Activated T-cell treated with anti-CD3 and anti-CD28 coated beads, Interleukin-2, amount 50 U/mL, for 4 hours (primary cell): ENCODE data around the gene HHIPL1. TPM values are rescaled to one million over a fixed set of nuclear protein-coding genes. Genes with fewer than 3 reads are reported as not detected.

Experiments
- ATAC-seq, 2 donors: fragments of 200-7000 bp; cut with Tn5 transposase; one replicate each; pipeline ENCODE4 v1.10.0; 2021
- DNase-seq: peaks from one replicate; pipeline ENCODE4 v3.0.0-alpha.2; 2020
- H3K27me3 Mint-ChIP-seq: one replicate; pipeline ENCODE4 v1.8.0; 2021; ENCODE audit warnings: low read depth, mixed read lengths
- H3K36me3 Mint-ChIP-seq: one replicate; pipeline ENCODE4 v1.8.0; 2022; ENCODE audit warnings: mixed read lengths; ENCODE audit not compliant: insufficient read depth
- H3K4me1 Mint-ChIP-seq: one replicate; pipeline ENCODE4 v1.8.0; 2021; ENCODE audit warnings: low read depth, mixed read lengths
- H3K4me3 Mint-ChIP-seq: one replicate; pipeline ENCODE4 v1.8.0; 2021; ENCODE audit warnings: mild to moderate bottlenecking, moderate library complexity, mixed read lengths
- H3K9me3 Mint-ChIP-seq: one replicate; pipeline ENCODE4 v1.8.0; 2021; ENCODE audit warnings: mixed read lengths
- total RNA-seq, 3 donors: library from RNA; stranded (reverse); gene quantifications; one replicate each; pipeline ENCODE4 v1.2.1, GENCODE V29; 2021

The HHIPL1 gene
- total RNA-seq, 3 donors from 2014 or later, result not detected

DNA sequence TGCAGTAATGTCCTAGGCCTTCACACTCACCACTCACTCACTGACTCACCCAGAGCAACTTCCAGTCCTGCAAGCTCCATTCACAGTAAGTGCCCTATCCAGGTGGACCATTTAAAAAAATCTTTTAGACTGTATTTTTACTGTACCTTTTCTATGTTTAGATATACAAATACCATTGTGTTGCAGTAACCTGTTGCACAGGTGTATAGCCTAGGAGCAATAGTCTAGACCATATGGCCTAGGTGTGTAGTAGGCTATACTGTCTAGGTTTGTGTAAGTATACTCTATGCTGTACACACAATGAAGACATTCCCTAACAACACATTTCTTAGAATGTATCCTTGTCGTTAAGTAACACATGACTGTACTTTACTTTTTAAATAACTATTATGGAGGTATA is 56.3 kb downstream of the HHIPL1 start:
- H3K9me3 Mint-ChIP-seq, result peaks cover 25% of the 10 kb centered on the region
- H3K36me3 Mint-ChIP-seq, result peaks cover 12% of the 10 kb centered on the region
- H3K4me1 Mint-ChIP-seq, result peaks cover 5% of the 10 kb centered on the region
- peaks cover 10% of the 10 kb centered on the region for H3K27me3 Mint-ChIP-seq
- DNase-seq, result no peak
- H3K4me3 Mint-ChIP-seq, result no peak overlapping the region
- no peak for ATAC-seq

DNA sequence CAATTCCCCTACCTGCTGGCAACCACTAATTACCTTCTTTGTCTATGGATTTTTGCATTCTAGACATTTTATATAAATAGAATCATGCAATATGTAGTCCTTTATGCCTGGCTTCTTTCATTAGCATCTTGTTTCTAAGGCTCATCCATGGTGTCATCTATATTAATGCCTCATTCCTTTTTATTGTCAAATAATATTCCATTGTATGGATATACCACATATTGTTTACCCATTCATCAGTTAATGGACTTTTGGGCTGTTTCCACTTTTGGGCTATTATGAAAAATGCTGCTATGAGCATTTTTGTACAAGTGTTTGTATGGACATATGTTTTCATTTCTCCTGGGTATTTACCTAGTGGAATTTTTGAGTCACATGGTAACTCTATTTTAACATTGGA is 57.2 kb downstream of the HHIPL1 start:
- ATAC-seq (no peak), DNase-seq (no peak)
- Mint-ChIP-seq H3K36me3 (peaks cover 12% of the 10 kb centered on the region), H3K27me3 (peaks cover 10% of the 10 kb centered on the region), H3K9me3 (peaks cover 25% of the 10 kb centered on the region), H3K4me3 (no peak overlapping the region), H3K4me1 (peaks cover 5% of the 10 kb centered on the region)

DNA sequence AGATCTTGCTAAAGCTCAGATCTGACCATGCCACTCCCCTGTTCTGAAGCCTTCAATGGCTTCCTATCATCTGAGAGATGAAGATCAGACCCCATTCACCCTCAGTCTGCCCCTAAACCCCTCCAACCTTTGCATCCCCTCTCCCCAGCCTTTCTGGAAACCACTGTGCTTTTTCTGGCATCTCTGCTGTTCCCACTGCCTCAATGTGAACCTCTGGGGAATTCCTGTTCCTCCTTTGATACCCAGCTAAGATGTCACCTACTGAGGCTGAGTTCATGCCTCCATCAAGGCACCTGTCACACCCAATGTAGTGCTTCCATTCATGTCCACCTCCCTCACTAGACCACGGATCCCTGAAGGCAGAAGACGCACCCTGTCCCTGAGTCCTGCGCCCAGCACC is 58.5 kb downstream of the HHIPL1 start:
- Mint-ChIP-seq H3K9me3 (peaks cover 25% of the 10 kb centered on the region), H3K36me3 (peaks cover 12% of the 10 kb centered on the region), H3K4me1 (peaks cover 5% of the 10 kb centered on the region), H3K4me3 (no peak overlapping the region), H3K27me3 (peaks cover 8% of the 10 kb centered on the region)
- no peak for ATAC-seq
- no peak for DNase-seq

DNA sequence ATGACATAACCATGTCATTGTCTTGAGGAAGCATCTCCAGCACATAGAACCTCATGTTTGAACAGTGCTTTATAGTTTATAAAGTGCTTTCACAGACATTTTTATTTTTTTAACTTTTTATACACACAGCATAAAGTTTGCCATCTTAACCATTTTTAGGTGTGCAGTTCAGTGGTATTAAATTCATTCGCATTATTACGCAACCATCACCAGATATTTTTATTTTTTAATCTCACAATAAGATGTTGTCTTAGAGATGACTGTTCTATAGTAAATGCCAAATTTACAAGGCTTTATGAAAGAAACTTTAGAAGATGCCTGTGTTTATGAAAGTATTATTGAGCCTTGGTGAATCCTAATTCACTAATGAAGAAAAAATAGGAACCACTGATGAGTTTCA is 59.1 kb downstream of the HHIPL1 start:
- H3K4me3 Mint-ChIP-seq, result no peak overlapping the region
- H3K4me1 Mint-ChIP-seq, result peaks cover 3% of the 10 kb centered on the region
- H3K36me3 Mint-ChIP-seq, result peaks cover 12% of the 10 kb centered on the region
- DNase-seq (no peak), ATAC-seq (no peak)
- peaks cover 25% of the 10 kb centered on the region for H3K9me3 Mint-ChIP-seq
- peaks cover 12% of the 10 kb centered on the region for H3K27me3 Mint-ChIP-seq

DNA sequence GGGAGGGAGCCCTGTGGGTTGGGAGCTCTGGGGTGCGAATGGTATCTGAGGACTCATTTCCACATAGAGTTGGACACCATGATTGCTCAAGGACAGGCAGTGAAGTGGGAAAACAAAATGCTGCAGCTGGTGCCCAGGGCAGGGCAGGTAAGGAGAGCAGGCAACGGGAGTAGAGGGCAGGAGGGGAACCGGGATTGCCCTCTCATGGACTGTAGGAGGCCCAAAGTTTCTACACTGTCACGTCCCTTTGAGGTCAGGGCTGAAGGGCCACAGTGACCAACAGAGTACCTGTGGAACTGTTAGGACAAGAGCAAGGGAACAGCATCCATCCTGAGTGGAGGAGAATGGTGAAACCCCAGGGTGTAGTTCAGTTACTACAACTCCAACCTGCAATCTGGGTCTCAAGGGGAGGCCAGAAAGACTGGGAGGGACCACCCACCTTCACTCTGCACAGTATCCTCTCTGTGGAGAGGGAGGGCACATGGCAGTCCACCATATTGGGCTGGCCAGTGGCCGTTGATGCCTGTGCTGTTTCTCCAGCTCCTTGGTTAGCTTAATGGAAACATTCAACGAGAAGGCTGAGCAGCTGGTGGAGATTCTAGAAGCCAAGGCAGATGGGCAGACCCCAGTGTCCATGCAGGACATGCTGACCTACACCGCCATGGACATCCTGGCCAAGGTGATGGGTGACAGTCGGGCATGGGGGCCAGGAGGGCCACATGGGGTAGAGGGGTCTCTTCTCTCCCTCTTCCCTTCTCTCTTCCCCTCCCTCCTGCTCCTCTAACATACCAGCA is 61.4 kb downstream of the HHIPL1 start:
- peaks cover 12% of the 10 kb centered on the region for H3K27me3 Mint-ChIP-seq
- no peak for ATAC-seq
- no peak overlapping the region for H3K4me3 Mint-ChIP-seq
- DNase-seq, result no peak
- peaks cover 25% of the 10 kb centered on the region for H3K9me3 Mint-ChIP-seq
- H3K36me3 Mint-ChIP-seq, result peaks cover 12% of the 10 kb centered on the region
- no peaks in the 10 kb centered on the region for H3K4me1 Mint-ChIP-seq

DNA sequence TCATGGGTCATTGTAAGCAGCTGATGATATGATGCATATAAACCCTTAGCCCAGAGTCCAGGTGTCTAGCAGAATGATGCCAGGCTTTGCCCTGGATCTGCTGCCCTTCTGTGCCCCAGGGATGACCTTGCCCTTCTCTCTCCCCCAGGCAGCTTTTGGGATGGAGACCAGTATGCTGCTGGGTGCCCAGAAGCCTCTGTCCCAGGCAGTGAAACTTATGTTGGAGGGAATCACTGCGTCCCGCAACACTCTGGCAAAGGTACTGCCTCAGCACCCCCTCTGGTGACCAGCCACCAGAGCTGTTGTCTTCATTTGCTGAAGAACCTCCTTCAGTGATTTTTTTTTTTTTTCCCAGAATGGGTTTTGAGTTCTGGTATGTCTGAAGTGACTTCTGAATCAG is 62.5 kb downstream of the HHIPL1 start:
- no peak for ATAC-seq
- DNase-seq, result no peak

DNA sequence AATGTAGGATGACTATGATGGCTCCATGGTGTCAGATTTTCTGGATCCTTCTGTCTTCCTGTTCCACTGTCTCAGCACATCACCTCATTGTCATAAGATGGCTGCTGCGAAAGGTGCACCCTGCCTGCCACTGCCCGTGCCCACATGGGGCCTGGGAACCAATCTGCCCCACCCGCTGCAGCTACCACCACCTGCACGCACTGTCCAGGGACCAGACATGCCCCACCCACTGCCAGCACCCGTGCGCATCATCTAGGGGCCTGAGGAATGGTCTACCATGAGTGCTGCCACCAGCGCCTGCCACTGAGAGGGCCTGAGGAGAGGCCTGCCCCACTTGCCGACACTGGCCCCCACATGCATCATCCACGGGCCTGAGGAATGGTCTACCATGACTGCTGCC is 63.0 kb downstream of the HHIPL1 start:
- peaks cover 7% of the 10 kb centered on the region for H3K36me3 Mint-ChIP-seq
- ATAC-seq (no peak), DNase-seq (no peak)
- H3K4me3 Mint-ChIP-seq, result no peak overlapping the region
- peaks cover 17% of the 10 kb centered on the region for H3K27me3 Mint-ChIP-seq
- peaks cover 18% of the 10 kb centered on the region for H3K9me3 Mint-ChIP-seq
- no peaks in the 10 kb centered on the region for H3K4me1 Mint-ChIP-seq

More for the DNA sequence above, 62.5 kb downstream of the HHIPL1 start:
- no peaks in the 10 kb centered on the region for H3K4me1 Mint-ChIP-seq
- H3K9me3 Mint-ChIP-seq, result peaks cover 20% of the 10 kb centered on the region
- H3K27me3 Mint-ChIP-seq, result peaks cover 18% of the 10 kb centered on the region
- peaks cover 9% of the 10 kb centered on the region for H3K36me3 Mint-ChIP-seq
- no peak overlapping the region for H3K4me3 Mint-ChIP-seq

DNA sequence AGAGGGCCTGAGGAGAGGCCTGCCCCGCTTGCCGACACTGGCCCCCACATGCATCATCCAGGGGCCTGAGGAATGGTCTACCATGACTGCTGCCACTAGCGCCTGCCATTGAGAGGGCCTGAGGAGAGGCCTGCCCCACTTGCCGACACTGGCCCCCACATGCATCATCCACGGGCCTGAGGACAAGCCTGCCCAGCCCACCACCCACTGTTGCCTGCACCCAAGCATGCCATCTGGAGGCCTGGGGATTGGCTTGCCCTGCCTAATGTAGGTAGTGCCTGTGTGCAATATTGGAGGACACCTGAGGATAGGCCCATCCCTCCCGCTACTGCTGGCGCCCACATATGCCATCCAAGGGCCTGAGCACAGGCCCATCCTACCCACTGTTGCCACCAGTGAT is 63.5 kb downstream of the HHIPL1 start:
- Mint-ChIP-seq H3K4me3 (no peak overlapping the region), H3K27me3 (peaks cover 13% of the 10 kb centered on the region), H3K36me3 (peaks cover 2% of the 10 kb centered on the region), H3K4me1 (no peaks in the 10 kb centered on the region), H3K9me3 (peaks cover 12% of the 10 kb centered on the region)
- DNase-seq (no peak), ATAC-seq (no peak)

DNA sequence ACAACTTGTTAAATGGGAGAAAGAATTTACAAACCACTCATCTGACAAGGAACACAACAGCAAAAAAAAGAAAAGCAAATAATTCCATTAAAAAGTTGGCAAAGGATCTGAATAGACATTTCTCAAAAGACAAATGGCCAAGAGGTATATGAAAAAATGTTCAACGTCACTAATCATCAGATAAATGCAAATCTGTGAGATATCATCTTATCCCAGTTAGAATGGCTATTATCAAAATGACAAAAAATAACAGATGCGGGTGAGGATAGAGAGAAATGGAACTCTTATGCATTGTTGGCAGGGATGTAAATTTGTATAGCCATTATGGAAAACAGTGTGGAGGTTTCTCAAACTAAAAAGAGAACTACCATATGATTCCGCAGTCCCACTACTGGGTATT is 69.0 kb downstream of the HHIPL1 start:
- peaks cover 11% of the 10 kb centered on the region for H3K27me3 Mint-ChIP-seq
- H3K4me1 Mint-ChIP-seq, result no peaks in the 10 kb centered on the region
- ATAC-seq (no peak), DNase-seq (no peak)
- no peaks in the 10 kb centered on the region for H3K36me3 Mint-ChIP-seq
- H3K4me3 Mint-ChIP-seq, result no peak overlapping the region
- no peaks in the 10 kb centered on the region for H3K9me3 Mint-ChIP-seq

DNA sequence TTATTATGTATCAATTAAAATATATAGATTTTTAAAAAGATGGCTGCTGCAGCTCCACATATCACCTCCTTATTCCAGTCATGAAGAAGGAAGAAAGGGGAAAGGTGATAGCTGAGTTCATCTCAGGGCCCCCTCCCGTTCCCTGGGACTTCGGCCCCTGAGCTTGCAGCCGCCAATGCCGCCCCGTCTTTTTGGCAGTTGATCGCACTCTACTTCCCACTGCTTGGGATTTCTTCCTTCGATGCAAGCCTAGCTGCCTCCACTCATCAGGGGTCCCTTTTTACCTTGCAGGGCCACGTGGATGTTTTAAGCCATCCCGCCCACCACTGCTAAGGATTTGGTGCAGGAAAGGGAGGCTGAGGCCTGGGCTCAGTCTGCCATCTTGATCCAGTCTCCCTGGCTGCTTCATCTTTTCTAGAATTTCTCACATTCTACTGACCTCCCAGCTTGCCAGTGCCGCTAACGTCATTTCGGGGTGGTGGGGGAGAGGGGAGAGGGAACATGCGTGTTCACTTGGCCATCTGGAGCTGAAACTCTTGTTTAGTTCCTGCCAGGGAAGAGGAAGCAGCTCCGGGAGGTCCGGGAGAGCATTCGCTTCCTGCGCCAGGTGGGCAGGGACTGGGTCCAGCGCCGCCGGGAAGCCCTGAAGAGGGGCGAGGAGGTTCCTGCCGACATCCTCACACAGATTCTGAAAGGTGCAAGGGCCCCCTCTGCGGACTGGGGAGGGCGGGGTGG is 70.5 kb downstream of the HHIPL1 start:
- DNase-seq, result no peak
- Mint-ChIP-seq H3K36me3 (no peaks in the 10 kb centered on the region), H3K4me1 (no peaks in the 10 kb centered on the region), H3K27me3 (peaks cover 12% of the 10 kb centered on the region), H3K4me3 (no peak overlapping the region), H3K9me3 (no peaks in the 10 kb centered on the region)
- no peak for ATAC-seq

DNA sequence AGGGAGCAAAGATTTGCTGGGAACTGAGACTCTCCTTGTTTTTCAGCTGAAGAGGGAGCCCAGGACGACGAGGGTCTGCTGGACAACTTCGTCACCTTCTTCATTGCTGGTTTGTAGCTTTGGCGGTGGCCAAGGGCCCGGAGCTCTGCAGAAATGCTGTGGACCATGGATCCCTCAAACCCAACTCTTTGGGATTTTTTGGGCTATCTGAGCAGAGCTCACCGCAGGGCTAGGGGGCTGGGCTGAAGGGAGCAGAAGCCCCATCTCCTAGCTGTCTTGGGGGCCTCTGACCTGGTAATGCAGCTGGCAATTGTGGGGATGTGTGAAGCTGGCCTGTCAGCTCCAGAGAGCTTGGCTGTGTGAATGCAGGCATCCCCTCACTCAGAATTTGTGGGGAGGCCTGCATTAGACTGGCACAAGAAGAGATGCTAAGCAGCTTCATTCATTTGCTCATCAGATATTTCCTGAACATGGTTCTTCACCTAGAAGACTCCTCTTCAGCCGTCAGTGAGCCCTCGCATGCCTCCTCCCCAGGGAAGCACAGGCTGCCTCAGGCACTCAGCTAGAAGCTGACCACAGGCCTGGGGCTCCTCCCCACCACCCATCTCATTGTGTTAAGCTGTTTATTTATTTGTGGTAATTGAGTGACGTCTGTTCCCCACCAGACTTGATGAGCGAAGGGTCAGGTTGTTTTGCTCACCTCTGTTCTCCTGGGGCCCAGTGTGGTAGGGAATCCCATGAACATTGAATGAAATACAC is 71.3 kb downstream of the HHIPL1 start:
- Mint-ChIP-seq H3K4me3 (no peak overlapping the region), H3K27me3 (peaks cover 15% of the 10 kb centered on the region), H3K36me3 (no peaks in the 10 kb centered on the region), H3K9me3 (no peaks in the 10 kb centered on the region), H3K4me1 (no peaks in the 10 kb centered on the region)
- ATAC-seq (no peak), DNase-seq (no peak)

DNA sequence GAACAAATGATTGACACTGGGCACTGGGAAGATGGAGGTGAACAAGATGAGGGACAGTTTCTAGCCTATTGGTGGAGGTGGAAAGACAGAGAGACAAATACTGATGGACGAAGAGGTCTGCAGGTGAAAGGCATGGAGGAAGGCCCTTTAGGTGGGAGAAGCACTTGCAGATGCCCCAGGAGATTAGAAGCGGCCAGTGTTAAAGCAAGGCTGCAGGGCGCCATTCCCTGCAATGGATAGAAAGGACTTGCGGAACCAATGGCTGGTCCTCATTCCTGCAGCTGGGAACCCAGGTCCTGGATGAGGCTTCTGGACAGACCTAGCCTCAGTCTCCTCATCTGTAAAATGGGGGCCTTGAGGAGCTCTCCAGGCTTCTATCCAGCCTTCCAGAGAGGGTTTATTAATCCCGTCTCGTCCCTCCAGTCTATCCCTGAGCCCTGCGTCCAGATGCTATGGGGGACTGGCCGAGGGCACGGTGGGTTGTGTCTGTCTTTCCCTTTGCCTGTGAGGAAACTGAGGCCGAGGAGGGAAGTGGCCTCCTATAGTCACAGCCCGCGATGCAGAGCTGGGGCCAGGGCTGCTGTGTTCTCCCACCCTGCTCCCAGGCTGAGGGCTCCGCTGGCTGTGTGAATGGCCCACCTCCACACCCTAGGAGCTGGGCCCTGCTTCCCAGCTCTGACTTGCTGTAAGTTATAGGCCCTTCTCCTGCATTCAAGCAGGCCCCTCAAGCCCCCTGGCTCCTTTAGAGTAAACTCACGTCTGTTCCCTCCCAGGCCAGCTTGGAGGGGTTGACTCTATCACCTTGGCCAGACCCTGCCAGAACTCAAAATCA is 72.1 kb downstream of the HHIPL1 start:
- no peaks in the 10 kb centered on the region for H3K36me3 Mint-ChIP-seq
- no peaks in the 10 kb centered on the region for H3K9me3 Mint-ChIP-seq
- H3K27me3 Mint-ChIP-seq, result peaks cover 8% of the 10 kb centered on the region
- H3K4me1 Mint-ChIP-seq, result no peaks in the 10 kb centered on the region
- ATAC-seq (no peak), DNase-seq (no peak)
- no peak overlapping the region for H3K4me3 Mint-ChIP-seq

DNA sequence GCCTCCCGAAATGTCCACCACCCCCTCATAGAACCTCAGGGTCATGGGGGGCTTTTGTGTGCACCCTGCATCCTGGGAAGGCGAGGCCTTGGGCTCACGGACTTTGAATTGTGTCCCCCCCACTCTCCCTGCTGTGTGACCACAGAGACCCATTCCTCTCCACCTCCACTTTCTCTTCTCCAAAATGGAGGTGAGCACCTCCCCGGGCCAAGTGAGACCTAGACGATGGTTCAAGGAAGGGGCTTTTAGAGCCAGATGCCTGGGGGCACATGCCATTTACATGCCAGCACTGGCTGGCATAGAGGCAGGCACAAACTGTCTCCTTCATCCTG is 72.7 kb downstream of the HHIPL1 start:
- no peaks in the 10 kb centered on the region for H3K4me1 Mint-ChIP-seq
- H3K4me3 Mint-ChIP-seq, result no peak overlapping the region
- DNase-seq (no peak), ATAC-seq (no peak)
- H3K36me3 Mint-ChIP-seq, result no peaks in the 10 kb centered on the region
- H3K9me3 Mint-ChIP-seq, result no peaks in the 10 kb centered on the region
- peaks cover 8% of the 10 kb centered on the region for H3K27me3 Mint-ChIP-seq
